ENCODE data around the gene WDFY2.
"Not testable (repeated sequence)": the region's sequence is repeated elsewhere in the genome, so short reads cannot be mapped to it uniquely, and the experiment has no call there.

The WDFY2 gene

DNA sequence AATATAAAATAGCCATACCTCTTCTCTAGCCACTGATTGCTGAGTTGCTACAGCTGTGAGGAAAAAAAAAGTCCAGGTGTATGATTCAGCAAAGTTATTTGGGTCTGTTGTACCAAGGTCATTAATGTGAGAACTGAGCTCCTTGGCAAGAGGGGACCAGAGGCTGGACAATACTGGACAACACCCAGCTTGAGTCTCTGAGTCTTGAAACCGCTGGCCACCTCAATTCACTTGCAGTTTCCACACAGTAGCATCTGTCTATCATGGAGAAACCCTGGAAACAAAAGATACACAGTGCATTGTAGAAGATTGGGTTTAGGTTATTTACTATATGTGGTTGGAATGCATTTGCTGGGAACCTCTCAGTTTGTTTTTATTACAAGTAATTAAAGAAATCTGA lies 60.4 kb downstream of the WDFY2 start:
- intact Hi-C loops (cut with DNase I) = no loop called here
- DNase-seq = no peak

DNA sequence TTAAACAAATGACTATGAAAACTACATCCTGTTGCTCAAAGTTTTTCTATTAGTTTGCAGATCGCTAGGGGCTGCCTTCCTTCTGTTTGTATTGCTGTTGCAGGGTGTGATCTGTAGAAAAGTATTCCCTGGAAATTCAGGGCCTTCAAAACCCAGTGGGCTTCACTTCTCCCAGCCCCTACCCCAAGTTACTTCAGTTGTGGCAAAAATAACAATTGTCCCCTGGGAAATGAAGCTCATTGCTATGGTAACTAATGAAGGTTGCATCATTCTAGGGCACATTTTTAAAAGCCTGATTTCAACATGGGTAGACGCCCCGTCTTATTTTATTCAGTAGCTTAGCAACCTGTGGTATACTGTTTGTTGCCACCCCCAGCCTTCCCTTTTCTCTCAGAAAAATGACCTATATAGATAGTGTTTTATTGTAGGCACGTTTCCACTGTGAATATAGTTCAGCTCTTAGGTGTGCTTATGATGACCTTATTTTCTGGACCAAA lies 60.9 kb downstream of the WDFY2 start:
- peak in 6 of 42 donors; percentile 10 to 64 (median 28) for DNase-seq
- intact Hi-C loops (cut with DNase I) = no loop called here

DNA sequence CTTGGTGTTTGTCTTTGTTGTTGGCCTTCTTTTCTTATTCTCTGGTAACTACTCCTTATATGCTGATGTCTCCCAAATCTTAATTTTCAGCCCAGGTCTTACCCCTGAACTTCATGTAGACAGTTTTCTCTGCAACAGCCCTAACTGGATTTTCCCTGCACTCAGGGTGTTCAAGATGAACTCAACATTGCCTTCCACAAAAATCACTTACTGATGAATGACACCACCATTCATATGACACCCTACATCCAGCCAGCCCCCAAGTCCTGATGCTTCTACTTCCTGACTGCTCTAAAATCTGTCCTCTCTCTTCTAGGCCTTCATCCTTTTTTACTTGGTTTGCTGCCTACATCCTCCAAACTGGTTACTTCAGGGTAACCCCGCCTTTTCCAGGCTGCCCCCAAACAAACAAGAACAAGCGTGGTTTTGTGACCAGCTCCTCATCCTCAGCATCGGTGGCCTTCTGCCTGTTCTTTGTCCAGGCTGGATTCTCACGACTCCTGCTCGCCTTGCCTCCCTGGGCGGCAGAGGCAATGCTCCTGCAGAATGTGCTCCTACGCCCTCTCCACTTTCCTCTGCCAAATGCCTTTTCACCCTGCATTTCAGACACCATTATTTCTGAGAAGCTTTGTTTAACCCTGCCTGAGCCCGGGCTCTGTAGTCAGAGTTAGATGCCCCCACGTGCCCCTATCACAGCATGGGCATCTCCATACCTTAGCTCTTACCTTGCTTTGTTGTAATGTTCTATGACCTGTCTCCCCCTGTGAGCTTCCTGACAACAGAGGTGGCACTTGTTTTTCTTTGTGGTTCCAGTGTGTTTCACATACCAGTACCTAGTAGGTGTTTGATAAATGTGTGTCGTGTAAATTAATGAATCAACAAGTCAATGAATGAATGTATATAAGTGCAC lies 61.8 kb downstream of the WDFY2 start:
- DNase-seq = peak in 3 of 42 donors; percentile 20 to 55 (median 25)
- intact Hi-C loops (cut with DNase I) = no loop called here

DNA sequence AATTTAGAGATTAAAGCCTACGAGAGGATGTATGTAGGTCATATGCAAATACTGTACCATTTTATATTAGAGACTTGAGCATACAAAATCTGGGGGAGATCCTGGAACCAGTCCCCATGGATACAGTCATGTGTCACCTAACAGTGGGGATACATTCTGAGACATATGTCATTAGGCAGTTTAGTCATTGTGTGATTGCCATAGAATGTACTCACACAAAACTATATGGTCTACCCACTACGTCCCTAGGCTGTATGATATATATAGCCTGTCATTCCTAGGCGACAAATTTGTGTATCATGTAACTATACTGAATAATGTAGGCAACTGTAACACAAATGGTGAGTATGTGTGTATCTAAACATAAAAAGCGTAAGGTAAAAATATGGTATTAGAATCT lies 62.8 kb downstream of the WDFY2 start:
- DNase-seq = no peak
- intact Hi-C loops (cut with DNase I) = no loop called here

DNA sequence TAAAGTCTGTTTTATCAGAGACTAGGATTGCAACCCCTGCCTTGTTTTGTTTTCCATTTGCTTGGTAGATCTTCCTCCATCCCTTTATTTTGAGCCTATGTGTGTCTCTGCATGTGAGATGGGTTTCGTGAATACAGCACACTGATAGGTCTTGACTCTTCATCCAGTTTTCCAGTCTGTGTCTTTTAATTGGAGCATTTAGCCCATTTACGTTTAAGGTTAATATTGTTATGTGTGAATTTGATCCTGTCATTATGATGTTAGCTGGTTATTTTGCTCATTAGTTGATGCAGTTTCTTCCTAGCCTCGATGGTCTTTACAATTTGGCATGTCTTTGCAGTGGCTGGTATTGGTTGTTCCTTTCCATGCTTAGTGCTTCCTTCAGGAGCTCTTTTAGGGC lies 67.9 kb downstream of the WDFY2 start:
- intact Hi-C loops (cut with DNase I); DNase-seq: not testable (repeated sequence)

DNA sequence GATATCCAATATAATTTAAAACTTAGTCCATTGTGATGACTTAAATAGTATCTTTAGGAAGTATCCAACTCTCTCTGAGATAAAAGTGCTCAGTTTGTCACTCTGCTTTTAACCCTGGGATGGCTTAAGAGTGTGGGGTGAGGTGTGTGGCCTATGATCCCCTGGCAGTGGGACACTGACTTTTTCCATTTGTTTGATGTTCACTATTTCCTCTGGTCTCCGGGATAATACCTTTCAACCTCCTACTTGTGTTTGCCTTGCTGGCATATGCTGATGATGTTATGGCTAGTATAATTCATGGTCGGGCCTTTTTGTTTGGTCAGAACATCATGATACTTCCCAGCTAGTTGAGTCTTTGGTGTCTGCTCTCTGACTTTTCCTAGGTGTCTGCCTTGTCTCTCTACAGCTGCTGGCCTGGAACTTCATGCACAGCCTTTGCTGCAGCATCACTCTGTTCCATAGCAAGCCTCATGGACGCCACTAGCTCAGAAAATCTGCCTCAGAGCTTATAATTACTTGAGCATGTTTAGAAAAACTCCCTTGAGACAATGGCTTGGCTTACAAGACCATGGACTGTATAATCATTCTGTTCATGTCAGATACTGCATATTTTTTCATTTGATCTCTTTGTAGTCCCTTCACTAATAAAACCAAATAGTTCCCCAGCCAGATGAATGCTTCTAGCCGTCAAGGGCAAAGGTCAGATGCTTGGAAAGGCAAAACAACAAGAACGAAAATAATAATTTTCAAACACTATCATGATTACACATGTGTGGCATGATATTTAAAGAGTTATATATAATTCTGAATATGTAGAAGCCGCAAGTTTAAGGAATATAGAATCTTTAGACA lies 75.2 kb downstream of the WDFY2 start:
- no peak for DNase-seq
- intact Hi-C loops (cut with DNase I) = no loop called here

DNA sequence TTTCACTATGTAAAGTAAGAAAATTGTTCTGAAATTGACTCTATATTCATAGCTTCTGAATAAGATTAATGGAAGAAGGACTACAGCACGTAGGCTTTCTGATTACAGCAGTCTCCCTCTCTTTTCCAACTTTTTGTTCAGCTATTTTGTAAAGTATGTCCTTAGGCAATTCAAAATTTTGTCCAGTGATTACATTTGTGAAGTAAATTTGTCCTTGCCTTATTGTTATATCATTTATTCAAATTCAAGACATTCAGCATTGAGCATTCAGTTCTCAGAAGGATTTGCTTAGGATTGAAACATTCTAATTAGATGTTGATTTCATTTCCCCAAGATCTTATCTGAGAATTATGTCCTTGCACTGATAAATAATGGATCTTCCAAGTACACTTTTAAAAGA lies 76.6 kb downstream of the WDFY2 start:
- no peak for DNase-seq
- intact Hi-C loops (cut with DNase I) = no loop called here

DNA sequence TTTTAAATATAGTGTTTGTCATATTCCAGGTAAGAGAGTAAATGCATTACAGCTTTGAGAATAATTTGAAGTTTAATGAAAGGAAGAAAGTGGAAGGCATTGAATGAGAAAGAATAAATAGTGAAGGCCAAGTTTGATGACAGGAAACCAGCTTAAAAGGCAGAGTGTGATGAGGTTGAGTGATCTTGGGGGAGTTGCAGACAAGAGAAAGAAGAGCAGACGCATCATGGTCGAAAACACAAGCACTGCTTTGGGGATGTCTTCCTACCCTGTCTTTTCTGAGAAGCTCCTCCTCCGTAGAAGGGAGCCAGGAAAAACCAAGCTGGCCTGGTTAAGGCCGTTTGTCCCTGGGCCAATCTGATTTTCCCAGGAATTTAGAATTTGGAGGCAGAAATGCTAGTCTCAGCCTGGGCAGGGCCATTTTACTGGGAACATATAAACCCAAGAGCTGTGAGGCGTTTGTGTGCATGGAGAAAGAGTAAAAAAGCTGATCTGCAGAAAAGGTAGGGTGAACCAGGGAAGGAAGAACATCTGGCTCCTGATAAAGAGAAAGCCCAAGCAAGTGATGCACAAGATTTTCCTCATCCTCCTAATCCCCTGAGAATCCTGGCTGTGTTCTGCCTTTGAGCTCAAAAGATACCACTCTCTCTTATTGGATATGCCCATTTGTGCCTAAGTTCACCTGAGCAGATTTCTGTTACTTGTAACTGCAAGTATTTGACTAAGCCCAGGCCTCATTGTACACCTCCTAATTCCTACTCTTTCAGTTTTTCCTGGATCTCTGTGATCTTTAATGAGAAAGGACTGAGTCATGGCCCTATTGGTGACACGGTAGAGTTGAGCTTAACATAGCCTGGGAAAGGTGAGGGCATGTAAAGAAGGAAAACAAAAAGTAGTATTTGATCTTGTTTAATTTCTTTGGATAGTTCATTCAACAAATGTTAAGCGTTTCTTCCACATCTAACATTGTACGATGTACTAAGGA lies 80.0 kb downstream of the WDFY2 start:
- intact Hi-C loops (cut with DNase I) = no loop called here

DNA sequence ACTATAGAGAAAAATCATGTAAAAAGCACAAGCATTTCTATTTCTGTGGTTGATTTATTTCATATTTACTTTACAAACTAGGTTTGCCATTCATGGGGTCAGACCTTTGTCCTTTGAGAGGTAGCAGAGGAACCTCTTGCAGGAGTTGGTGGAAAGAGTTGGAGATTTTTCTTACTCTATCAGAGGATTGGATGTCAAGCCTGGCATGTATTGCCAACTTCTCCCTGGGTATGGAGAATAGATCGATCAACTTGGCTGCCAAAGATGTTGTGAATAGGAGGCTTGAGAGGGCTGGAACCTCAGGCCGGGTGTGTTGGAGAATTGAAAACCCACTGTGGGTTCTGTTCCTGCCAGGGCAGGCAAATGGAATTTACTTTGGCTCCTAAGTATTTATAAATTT lies 81.2 kb downstream of the WDFY2 start:
- intact Hi-C loops (cut with DNase I) = no loop called here
- DNase-seq = no peak

More for the DNA sequence above, 80.0 kb downstream of the WDFY2 start:
- no peak for DNase-seq

DNA sequence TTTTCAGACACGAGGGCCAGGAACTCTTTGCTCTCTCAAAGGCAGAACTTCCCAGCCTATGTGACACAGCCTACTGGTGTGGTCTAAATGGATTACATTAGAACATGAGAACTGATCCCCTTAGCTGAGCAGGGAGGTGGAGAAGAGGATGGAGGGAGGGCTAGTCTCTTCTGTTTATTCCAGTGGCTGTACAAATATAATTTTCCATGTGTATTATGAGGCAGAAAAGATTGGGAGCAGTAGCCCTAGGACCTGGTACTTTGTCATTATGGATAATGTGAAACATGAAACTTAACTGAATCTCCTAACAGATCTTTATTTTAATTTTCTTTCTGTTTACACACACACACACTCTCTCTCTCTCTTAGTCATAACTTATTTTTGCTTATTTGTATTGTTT lies 82.1 kb downstream of the WDFY2 start:
- intact Hi-C loops (cut with DNase I) = no loop called here
- no peak for DNase-seq

DNA sequence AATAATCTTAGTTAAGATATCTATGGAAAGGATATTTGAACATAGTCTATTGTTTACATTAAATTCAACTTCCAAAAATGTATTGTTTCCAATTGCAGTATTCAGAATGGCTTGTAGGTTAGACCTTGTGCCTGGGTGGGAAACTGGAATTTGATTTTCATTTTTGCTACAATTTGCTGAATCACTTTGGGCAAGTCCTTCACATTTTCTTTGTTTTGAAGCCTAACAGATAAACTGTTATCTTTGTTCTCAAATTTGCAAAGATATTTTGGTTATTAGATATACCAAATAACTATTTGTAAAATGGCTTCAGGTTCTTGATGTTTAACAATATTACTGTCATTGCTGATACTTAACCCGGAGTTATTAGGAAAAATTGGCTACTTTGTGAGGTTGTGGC lies 82.6 kb downstream of the WDFY2 start:
- DNase-seq = no peak
- intact Hi-C loops (cut with DNase I) = no loop called here

DNA sequence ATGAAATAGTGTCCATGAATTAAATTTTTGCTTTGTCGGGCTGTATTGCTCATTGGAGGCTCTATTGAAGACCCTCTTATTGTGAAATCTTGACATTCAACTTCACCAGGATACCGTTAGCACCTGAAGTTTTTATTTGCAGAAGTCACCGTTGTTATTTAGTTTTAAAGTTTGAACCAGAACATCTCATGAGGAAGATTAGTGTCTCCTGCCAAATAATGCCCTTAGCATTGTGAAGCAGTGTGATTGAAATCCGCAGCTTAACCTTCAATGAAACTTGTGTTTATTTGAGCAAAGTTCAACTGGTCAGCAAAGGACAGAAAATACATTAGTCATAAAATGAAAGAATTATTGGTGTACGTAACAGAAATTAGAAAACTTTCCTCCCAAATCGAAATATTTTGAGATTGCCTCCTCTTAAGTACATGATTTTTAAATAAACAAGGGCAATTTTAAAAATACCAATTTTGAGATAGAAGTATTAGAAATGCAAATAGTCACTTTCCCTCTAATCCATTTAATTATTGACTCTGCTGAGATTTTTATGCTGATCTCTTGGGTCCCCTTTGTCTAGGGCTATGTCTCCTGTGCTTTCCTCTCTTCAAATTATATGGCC lies 84.4 kb downstream of the WDFY2 start:
- intact Hi-C loops (cut with DNase I) = no loop called here
- DNase-seq = no peak

DNA sequence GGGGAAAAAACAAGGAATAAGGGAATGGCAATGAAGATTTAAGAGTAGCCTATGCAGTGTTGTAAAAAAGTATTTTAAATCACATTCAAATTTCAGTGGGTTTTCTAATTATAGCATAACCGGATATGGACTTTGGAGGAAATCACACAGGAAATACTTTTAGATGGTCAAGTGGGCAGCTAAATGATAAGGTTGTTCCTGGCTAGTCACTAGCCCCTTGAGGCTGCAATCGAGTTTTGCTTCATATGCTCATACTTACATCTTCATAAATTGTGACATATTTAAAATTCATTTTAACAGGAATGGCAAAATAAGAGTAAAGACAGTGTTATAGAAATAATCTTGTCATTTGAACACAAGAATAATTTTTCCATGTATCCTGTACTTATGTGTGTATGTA lies 88.9 kb downstream of the WDFY2 start:
- no peak for DNase-seq
- intact Hi-C loops (cut with DNase I) = no loop called here

DNA sequence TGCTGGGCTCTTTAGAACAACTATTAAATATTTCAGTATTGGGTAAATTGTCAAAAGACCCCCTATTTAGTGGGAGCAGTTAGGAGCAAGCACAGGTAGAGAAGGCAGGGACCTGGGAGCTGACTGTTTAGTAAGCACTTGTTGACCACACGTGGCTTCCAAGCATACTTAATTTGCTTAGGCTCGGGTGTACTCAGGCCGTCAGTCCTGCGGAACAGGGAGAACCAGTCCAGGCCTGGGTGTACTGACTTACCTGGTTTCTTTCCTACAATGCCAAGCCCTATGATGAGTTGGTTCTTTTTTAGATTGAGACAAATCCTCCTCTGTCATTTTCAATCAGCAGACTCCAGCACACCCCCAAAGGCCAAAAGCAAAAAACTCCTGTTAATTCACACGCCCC lies 90.0 kb downstream of the WDFY2 start:
- intact Hi-C loops (cut with DNase I) = no loop called here
- peak in 1 of 42 donors; percentile 11 for DNase-seq

DNA sequence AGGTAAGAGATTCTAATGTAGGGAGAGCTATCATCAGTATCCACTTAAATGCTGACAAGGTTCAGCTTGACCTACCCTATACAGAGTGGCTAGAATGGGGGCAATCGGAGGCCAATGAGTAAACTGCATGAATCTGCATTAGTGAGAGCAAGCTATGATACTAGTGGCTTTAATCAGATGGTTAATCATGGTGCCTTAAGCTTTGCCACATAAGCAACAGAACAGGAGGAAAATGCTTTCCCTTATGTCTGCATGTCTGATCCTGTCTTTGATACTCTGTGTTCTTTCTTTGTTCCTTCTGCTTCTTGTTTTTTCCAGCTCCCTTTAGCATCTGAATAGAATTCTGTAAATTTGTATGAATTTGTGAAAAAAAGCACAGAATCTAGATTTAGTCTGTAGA lies 91.1 kb downstream of the WDFY2 start:
- intact Hi-C loops (cut with DNase I) = no loop called here
- DNase-seq = no peak

DNA sequence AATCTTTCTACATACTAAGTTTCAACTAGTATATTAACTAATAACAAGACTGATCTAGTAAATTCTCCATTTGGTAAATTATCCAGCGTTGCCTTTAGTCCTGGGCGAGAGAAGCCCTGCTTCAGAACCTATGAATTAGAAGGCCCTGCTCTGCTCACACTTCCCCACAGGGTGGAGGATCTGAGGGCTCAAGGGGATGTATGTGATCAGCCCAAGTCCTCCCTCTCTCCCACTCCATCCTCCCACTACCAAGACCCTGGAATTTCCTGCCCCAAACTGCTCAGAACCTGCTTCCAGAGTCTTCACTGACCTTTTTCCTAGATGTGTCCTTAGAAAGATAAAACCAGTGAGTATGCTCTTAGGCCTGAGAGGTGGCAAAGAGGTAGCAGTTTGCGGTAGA lies 91.6 kb downstream of the WDFY2 start:
- intact Hi-C loops (cut with DNase I) = no loop called here
- DNase-seq = no peak

DNA sequence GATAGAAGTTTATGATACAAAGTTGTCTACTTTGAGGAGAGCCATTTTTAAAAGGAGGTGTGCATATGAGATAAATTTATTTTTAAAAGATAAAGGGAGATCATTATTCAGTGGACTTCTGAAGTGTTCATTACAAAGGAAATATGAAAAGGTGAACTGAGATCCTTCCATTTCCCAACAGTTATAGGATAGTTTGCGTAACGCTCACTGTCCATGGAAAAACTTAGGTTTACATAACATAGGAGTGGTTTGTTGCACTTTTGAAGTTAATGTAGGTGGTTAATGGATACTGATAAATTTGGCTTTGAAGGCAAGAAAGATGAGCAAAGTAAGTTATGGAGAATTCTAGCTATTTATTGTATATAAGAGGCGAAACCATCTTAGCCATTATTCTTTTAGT lies 92.5 kb downstream of the WDFY2 start:
- DNase-seq = no peak
- intact Hi-C loops (cut with DNase I) = no loop called here

DNA sequence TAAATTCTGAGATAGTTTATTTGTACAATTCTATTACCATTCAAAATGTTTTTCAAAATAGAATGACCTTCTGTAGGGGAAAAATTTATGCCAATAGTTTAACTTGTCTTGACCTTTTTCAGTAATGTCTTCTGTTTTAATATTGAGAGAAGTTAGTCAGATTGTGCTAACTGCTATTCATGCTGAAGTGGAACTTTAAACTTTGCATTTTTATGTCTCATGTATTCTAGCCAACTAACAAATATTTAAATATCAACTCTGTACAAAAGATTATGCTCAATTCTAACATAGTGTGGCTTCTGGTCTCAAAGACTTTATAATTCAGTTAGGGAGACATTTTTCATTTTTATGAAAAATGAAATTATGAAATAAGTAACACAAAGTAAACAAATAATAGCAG lies 94.2 kb downstream of the WDFY2 start:
- intact Hi-C loops (cut with DNase I) = no loop called here
- DNase-seq = no peak

DNA sequence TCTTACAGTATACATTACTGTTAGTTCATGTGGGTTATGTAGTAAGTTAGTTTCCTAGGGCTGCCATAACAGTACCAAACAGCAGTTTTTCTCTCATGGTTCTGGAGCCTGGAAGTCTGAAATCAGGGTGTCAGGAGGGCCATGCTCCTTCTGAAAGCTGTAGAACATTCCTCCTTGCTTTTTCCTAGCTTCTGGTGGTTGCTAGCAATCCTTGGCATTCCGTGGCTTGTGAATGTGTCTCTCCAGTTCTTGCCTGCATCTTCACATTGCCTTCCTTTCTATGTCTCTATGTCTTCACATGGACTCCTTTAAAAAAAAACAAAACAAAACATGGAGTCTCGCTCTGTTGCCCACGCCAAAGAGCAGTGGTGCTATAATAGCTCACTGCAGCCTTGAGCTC lies 95.4 kb downstream of the WDFY2 start:
- intact Hi-C loops (cut with DNase I) = no loop called here
- DNase-seq = no peak
